ENCODE data around the gene PCDHA9. TPM values are rescaled to one million over a fixed set of nuclear protein-coding genes. Genes with fewer than 3 reads are reported as not detected.
A peak's percentile ranks its signal among the peaks of the same experiment; 100 is the strongest.
"Not testable (repeated sequence)": the region's sequence is repeated elsewhere in the genome, so short reads cannot be mapped to it uniquely, and the experiment has no call there.

The PCDHA9 gene
- total RNA-seq, 4 donors from 2014 or later: 0.13 to 0.47 (median 0.23) TPM; not detected in 1

GRCh38 chr5:140806834-140807775, 41.1 kb upstream of the PCDHA9 start, which contains the start of gene PCDHA4:
TSS of gene PCDHA4 (plus strand) at chr5:140807068.
- Histone ChIP-seq H3K9me3 (peaks cover 0 to 76% (median 0%) of the 10 kb centered on the region in 3 donors), H3K4me3 (peak within 1 kb of the TSS; percentile 21 to 40), H3K27me3 (peaks cover 59% of the 10 kb centered on the region), H3K27ac (peak within 1 kb of the TSS in 2 of 4 donors; percentile 19 to 53), H3K36me3 (no peaks in the 10 kb centered on the region), H3K4me1 (no peaks in the 10 kb centered on the region)
- TF ChIP-seq CTCF (IDR thresholded peaks at IDR 0.05) (peak in 1 of 4 experiments; percentile 48), POLR2AphosphoS5 (IDR thresholded peaks at IDR 0.05) (no peak), EP300 (IDR thresholded peaks at IDR 0.05) (no peak)
- ATAC-seq: no peak
- 20 to 35% methylated on average over 8 to 9 of the region's 47 CpGs for WGBS, 2 donors (ENCODE audit: low coverage in 1 of 2)

- Histone ChIP-seq H3K9me3 (peaks cover 0 to 63% (median 0%) of the 10 kb centered on the region in 3 donors), H3K27me3 (peaks cover 47% of the 10 kb centered on the region)
- 50 to 69% methylated on average over 4 to 6 of the region's 62 CpGs for WGBS, 2 donors (ENCODE audit: low coverage in 1 of 2)
- H3K27ac ChIP-seq, H3K36me3 ChIP-seq, H3K4me1 ChIP-seq, ATAC-seq, H3K4me3 ChIP-seq: not testable (repeated sequence)
Measured at GRCh38 chr5:140808241-140808888, 39.8 kb upstream of the PCDHA9 start.

- Histone ChIP-seq H3K9me3 (peaks cover 0 to 58% (median 0%) of the 10 kb centered on the region in 3 donors), H3K36me3 (no peaks in the 10 kb centered on the region), H3K4me1 (no peaks in the 10 kb centered on the region), H3K27ac (no peak overlapping the region), H3K4me3 (no peak overlapping the region), H3K27me3 (peaks cover 46% of the 10 kb centered on the region)
- 78% methylated on average over 12 of the region's 43 CpGs; no CpG with 5 or more reads in 1 of the 2 donors for WGBS, 2 donors (ENCODE audit: low coverage in 1 of 2)
- no peak for ATAC-seq
- TF ChIP-seq POLR2A (IDR thresholded peaks at IDR 0.05) (no peak), POLR2AphosphoS5 (IDR thresholded peaks at IDR 0.05) (no peak), EP300 (IDR thresholded peaks at IDR 0.05) (no peak), CTCF (IDR thresholded peaks at IDR 0.05) (no peak)
Measured at GRCh38 chr5:140808889-140809291, 39.3 kb upstream of the PCDHA9 start.

GRCh38 chr5:140821375-140822280, 26.6 kb upstream of the PCDHA9 start, which contains the start of gene PCDHA5:
TSS of gene PCDHA5 (plus strand) at chr5:140821613.
- ATAC-seq: no peak
- Histone ChIP-seq H3K4me1 (no peaks in the 10 kb centered on the region), H3K4me3 (peak within 1 kb of the TSS in 1 of 2 donors; percentile 7), H3K9me3 (peaks cover 0 to 28% (median 0%) of the 10 kb centered on the region in 3 donors), H3K36me3 (no peaks in the 10 kb centered on the region), H3K27ac (no peak within 1 kb of the TSS), H3K27me3 (peaks cover 39% of the 10 kb centered on the region)
- TF ChIP-seq POLR2AphosphoS5 (IDR thresholded peaks at IDR 0.05) (no peak), CTCF (IDR thresholded peaks at IDR 0.05) (peak in 1 of 4 experiments; percentile 46), POLR2A (IDR thresholded peaks at IDR 0.05) (no peak)
- WGBS, 2 donors (ENCODE audit: low coverage in 1 of 2): 12 to 21% methylated on average over 13 to 30 of the region's 39 CpGs

GRCh38 chr5:140822281-140822629, 25.9 kb upstream of the PCDHA9 start:
- Histone ChIP-seq H3K4me1 (no peaks in the 10 kb centered on the region), H3K27me3 (peaks cover 43% of the 10 kb centered on the region), H3K4me3 (no peak overlapping the region), H3K27ac (no peak overlapping the region), H3K9me3 (peaks cover 0 to 25% (median 0%) of the 10 kb centered on the region in 3 donors), H3K36me3 (no peaks in the 10 kb centered on the region)
- 21 to 25% methylated on average over 6 of the region's 6 CpGs for WGBS, 2 donors (ENCODE audit: low coverage in 1 of 2)
- no peak for TF ChIP-seq POLR2AphosphoS5 (IDR thresholded peaks at IDR 0.05)
- no peak for TF ChIP-seq EP300 (IDR thresholded peaks at IDR 0.05)
- TF ChIP-seq POLR2A (IDR thresholded peaks at IDR 0.05): no peak
- no peak for TF ChIP-seq CTCF (IDR thresholded peaks at IDR 0.05)
- ATAC-seq: no peak

GRCh38 chr5:140822969-140823368, 25.2 kb upstream of the PCDHA9 start:
- H3K27ac ChIP-seq, H3K4me1 ChIP-seq, H3K4me3 ChIP-seq, H3K36me3 ChIP-seq, ATAC-seq: not testable (repeated sequence)
- WGBS, 2 donors (ENCODE audit: low coverage in 1 of 2): no CpG with 5 or more reads among the region's 48 CpGs
- peaks cover 0 to 32% (median 0%) of the 10 kb centered on the region in 3 donors for H3K9me3 ChIP-seq
- H3K27me3 ChIP-seq: peaks cover 50% of the 10 kb centered on the region

Data from gastroesophageal sphincter (tissue), 4 donors.